Measurements from ENCODE around the gene PTBP1. TPM values are rescaled to one million over a fixed set of nuclear protein-coding genes. Genes with fewer than 3 reads are reported as not detected.
"Not testable (repeated sequence)": the region's sequence is repeated elsewhere in the genome, so short reads cannot be mapped to it uniquely, and the experiment has no call there.

The PTBP1 gene
- total RNA-seq, 1 donor from 2014 or later: 417 TPM

DNA sequence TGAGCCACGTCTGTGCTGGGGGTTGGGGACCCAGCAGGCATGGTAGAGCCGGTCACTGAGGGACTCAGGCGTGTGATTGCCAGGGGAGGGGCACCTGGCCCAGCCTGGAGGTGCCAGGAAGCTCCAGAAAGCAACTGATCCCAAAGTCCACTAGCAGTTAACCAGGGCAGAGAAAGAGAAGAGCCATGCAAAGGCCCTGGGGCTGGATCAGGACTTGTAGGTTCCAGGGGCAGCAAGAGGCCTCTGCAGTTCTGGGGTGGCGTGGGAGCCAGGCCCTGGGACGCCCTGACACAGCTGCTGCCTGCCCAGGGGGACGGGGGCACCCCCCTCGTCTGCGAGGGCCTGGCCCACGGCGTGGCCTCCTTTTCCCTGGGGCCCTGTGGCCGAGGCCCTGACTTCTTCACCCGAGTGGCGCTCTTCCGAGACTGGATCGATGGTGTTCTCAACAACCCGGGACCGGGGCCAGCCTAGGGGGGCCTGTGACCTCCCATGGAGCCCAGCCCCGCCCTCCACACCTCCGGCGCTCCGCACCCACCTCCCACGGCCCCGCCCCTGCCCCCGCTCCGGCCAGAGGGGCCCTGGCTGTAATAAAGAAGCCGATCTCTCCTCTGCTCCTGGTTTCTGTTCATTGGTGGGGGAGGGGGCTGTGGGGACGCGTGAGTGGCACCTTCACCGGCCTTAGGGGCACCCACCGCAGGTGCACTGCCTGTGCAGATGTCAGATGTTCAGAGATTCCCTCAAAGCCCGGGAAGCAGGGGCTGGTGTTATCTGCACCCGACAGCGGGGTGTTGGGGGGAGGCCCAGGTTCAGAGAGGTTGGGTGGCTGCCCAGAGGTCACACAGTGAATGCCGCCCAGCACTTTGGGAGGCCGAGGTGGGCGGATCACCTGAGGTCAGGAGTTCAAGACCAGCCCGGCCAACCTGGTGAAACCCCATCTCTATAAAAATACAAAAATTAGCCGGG lies 34.4 kb downstream of the PTBP1 start:
- Mint-ChIP-seq H3K27me3 (peaks cover 14% of the 10 kb centered on the region), H3K4me1 (no peaks in the 10 kb centered on the region), H3K9me3 (no peaks in the 10 kb centered on the region), H3K27ac (no peak overlapping the region), H3K36me3 (ENCODE audit: low read depth) (no peaks in the 10 kb centered on the region), H3K4me3 (no peak overlapping the region)
- DNase-seq (no peak), ATAC-seq (ENCODE audit: low read depth) (no peak)
- ChIA-PET POLR2A (no interaction called here), CTCF (no interaction called here)
- intact Hi-C loops (cut with micrococcal nuclease): no loop called here
- TF ChIP-seq, protein P1, sequence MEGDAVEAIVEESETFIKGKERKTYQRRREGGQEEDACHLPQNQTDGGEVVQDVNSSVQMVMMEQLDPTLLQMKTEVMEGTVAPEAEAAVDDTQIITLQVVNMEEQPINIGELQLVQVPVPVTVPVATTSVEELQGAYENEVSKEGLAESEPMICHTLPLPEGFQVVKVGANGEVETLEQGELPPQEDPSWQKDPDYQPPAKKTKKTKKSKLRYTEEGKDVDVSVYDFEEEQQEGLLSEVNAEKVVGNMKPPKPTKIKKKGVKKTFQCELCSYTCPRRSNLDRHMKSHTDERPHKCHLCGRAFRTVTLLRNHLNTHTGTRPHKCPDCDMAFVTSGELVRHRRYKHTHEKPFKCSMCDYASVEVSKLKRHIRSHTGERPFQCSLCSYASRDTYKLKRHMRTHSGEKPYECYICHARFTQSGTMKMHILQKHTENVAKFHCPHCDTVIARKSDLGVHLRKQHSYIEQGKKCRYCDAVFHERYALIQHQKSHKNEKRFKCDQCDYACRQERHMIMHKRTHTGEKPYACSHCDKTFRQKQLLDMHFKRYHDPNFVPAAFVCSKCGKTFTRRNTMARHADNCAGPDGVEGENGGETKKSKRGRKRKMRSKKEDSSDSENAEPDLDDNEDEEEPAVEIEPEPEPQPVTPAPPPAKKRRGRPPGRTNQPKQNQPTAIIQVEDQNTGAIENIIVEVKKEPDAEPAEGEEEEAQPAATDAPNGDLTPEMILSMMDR (IDR thresholded peaks at IDR 0.05): no peak

DNA sequence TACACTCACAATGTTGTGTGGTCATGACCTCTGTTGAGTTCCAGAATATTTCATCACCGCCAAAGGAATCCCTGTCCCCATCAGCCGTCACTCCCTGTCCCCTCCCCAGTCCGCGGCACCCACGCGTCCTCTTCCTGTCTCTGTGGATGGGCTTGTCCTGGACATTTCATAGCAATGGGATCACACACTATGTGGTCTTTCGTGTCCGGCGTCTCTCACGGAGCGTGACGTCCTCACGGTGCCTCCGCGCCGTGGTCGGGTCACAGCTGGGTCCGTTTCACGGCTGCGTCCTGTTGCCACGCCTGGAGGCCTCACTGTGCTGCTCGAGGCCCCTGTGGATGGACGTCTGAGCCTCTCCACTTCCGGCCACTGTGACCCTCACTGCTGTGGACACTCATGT lies 37.0 kb downstream of the PTBP1 start:
- no peaks in the 10 kb centered on the region for H3K36me3 Mint-ChIP-seq (ENCODE audit: low read depth)
- no peak for ATAC-seq (ENCODE audit: low read depth)
- CTCF ChIA-PET: no interaction called here
- POLR2A ChIA-PET: no interaction called here
- peaks cover 19% of the 10 kb centered on the region for H3K27me3 Mint-ChIP-seq
- no peak for DNase-seq
- no peak overlapping the region for H3K4me3 Mint-ChIP-seq
- H3K27ac Mint-ChIP-seq: no peak overlapping the region
- intact Hi-C loops (cut with micrococcal nuclease): no loop called here
- no peaks in the 10 kb centered on the region for H3K4me1 Mint-ChIP-seq
- H3K9me3 Mint-ChIP-seq: no peaks in the 10 kb centered on the region
- TF ChIP-seq, protein P1 (IDR thresholded peaks at IDR 0.05): no peak

- Mint-ChIP-seq H3K36me3 (ENCODE audit: low read depth) (no peaks in the 10 kb centered on the region), H3K27ac (no peak overlapping the region), H3K4me3 (no peak overlapping the region), H3K9me3 (no peaks in the 10 kb centered on the region), H3K4me1 (no peaks in the 10 kb centered on the region), H3K27me3 (peaks cover 17% of the 10 kb centered on the region)
- ATAC-seq (ENCODE audit: low read depth) (no peak), DNase-seq (no peak)
- TF ChIP-seq, protein P1 (IDR thresholded peaks at IDR 0.05): no peak
- CTCF ChIA-PET: no interaction called here
- POLR2A ChIA-PET: no interaction called here
- intact Hi-C loops (cut with micrococcal nuclease): no loop called here
These were observed 38.1 kb downstream of the PTBP1 start for GRCh38 chr19:835210-835810.

DNA sequence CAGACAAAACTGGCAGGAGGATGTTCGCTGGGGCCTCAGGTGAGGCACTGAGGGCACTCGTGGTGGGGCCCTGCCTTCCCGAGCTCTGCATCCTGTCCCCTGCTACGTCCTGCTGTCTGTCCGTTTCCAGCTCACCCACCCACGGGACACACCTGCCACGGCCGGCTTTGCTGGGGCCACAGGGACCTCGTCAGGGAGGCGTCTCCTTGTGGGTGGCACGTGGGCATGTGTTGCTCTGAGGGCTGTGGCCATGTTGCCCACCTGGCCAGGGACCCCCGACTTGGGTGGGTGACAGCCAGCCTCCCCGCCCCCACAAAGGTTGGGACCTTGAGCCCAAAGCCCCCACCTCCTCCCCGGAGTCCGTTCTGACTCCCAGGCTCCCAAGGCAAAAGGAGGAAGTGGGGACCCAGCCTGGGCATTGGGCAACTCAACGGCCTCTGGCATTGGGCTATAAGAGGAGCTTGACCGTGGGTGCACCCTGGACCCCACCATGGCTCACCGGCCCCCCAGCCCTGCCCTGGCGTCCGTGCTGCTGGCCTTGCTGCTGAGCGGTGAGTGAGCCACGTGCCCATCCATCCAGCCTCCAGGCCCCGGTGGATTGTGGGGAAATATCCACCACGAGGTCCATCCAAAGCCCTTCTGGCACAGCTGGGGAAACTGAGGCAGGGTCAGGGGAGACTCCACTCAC lies 43.4 kb downstream of the PTBP1 start, which contains the start of gene PRTN3:
Gene PRTN3, plus strand, starts transcription at position 481 of the 688 bp plus-strand sequence. Its CDS starts 10 bp downstream, at position 491.
- intact Hi-C loops (cut with micrococcal nuclease): no loop called here

GRCh38 chr19:842802-843179 lies 45.5 kb downstream of the PTBP1 start:
- ATAC-seq (ENCODE audit: low read depth); CTCF ChIA-PET; H3K4me3 Mint-ChIP-seq; H3K9me3 Mint-ChIP-seq; intact Hi-C loops (cut with micrococcal nuclease); DNase-seq; H3K36me3 Mint-ChIP-seq (ENCODE audit: low read depth); POLR2A ChIA-PET; H3K27ac Mint-ChIP-seq: not testable (repeated sequence)
- H3K4me1 Mint-ChIP-seq: peaks cover 11% of the 10 kb centered on the region
- peaks cover 38% of the 10 kb centered on the region for H3K27me3 Mint-ChIP-seq

More for the DNA sequence above, 43.4 kb downstream of the PTBP1 start, which contains the start of gene PRTN3:
- H3K27me3 Mint-ChIP-seq: peaks cover 30% of the 10 kb centered on the region
- ChIA-PET POLR2A (interaction anchor here (1.0 kb wide), 1 partner anchor 44 kb away, joined by 3 read pairs; the partner anchor contains the start of gene PTBP1), CTCF (no interaction called here)
- DNase-seq (no peak), ATAC-seq (ENCODE audit: low read depth) (no peak)
- no peak within 1 kb of the TSS for H3K4me3 Mint-ChIP-seq
- H3K36me3 Mint-ChIP-seq (ENCODE audit: low read depth): no peaks in the 10 kb centered on the region
- H3K4me1 Mint-ChIP-seq: peaks cover 9% of the 10 kb centered on the region
- TF ChIP-seq, protein P1 (IDR thresholded peaks at IDR 0.05): no peak
- H3K27ac Mint-ChIP-seq: no peak within 1 kb of the TSS
- no peaks in the 10 kb centered on the region for H3K9me3 Mint-ChIP-seq
